Activated CD4-positive, alpha-beta T cell treated with anti-CD3 and anti-CD28 coated beads, Interleukin-2, Interleukin-6, amounts not matched to agents 100 ng/mL and 50 ng/mL, durations not matched to agents 16 hours and 8 hours (primary cell): Measurements from ENCODE around the gene SLC15A1.
A peak's percentile ranks its signal among the peaks of the same experiment; 100 is the strongest.

ENCODE experiments used
- DNase-seq: peaks from one replicate; pipeline ENCODE4 v3.0.0-alpha.2; 2020

SLC15A1 gene

GRCh38 chr13:98746968-98747367, 5.5 kb downstream of the SLC15A1 start:
- no peak for DNase-seq

DNA sequence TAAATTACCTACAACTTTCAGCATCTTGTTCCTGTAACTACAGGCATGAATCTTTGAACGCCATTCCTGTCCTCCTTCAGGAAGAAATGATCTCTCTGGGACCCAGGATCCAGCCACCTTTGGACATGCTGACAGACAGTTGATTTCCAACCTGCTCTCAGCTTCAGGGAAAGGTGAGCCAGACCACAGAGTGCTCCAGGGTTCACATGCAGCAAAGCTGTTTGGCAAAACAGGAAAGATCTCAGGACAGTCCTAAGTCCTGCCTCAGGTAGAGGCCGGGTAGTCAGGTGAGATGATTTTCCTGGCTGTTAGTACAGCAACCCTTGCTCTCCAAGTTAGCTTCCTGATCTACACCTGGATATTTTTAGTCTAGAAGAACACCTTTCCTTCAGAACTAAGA, 9.1 kb downstream of the SLC15A1 start:
- DNase-seq = no peak

GRCh38 chr13:98742961-98743360, 9.5 kb downstream of the SLC15A1 start:
- DNase-seq = no peak

DNA sequence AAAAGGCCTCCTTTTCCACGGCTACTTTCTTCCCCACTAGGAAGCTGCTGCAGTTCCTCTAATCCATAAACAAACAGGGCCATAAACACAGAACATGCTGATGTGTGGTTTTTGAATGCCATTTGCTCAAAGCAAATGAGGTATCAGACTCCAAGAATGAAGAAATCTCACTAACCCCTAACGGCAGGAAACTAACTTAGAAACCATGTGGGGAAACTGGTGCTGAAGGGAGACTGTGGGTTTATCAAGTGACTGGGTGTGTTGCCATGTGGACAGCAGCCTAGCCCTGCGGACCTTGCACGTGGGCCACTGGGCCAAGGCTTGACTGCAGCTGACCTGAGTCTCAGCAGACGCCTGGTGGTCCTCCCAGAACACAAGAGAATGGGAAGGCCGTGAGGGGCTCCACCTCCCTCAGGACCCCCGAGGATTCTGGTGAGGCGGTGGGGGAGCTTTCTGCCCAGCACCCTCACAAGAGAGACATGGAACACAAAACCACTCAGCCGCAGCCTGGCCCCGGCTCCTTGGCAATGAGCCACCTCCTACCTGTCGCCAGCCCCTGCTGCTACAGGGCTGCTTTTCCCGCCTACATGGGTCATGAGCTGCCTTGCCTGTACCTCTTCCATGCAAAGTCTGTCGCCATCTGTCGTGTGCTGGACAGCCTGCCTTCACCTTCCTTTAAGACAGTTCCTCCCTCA, 10.6 kb downstream of the SLC15A1 start:
- DNase-seq = no peak

DNA sequence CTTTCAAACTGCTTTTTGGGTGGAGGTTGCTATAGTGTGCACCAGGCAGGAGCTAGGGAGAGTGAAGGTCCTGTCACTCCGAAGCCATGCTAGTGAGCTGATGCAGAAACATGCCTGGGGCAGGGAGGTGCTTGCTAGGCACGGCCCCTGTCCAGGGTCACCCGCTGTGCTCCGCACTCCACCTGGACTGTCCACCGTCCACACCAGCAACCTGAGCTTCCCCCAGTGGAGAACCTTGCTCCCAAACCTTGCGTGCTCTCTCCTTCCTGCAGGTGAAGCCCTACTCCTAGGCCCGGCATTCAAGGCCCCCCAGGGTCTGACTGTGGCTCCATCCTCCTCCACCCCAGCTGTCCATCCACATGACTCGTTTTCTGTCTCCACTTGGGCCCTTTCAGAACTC, 12.3 kb downstream of the SLC15A1 start:
- DNase-seq = no peak

DNA sequence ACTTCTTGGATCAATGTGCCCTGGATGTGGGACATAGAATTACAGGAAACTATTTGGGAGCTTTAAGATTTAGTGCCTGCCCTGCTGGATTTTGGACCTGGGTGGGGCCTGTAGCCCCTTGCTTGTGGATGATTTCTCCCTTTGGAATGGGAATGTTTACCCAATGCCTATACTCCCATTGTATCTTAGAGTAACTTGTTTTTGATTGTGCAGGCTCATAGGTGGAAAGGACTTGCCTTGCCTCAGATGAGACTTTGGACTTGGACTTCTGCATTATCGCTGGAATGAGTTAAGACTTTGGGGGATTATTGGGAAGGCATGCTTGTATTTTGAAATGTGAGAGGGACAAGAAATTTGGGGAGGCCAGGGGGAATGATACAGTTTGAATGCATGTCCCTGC, 13.5 kb downstream of the SLC15A1 start:
- no peak for DNase-seq

- no peak for DNase-seq
Observed at GRCh38 chr13:98738213-98738612, 14.3 kb downstream of the SLC15A1 start.

DNA sequence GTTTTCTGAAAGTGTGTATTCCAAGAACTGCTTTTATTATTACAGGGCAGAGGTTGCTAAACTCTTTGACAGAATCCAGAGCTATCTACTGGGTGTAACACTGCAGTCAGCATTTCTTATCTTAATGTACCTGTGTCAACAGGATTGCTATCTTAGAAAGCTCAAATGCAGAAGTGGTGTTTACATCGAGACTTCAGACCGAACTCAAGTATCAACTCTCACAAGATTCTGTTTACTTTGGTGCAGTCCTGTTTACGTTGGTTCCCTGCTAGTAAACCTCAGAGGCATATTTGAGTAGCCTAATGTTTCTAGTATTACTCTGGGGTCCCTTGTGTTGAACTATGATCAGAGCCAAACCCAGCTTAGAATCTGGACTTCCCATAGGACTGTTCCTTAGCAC, 20.5 kb downstream of the SLC15A1 start:
- DNase-seq = peak; percentile 4

GRCh38 chr13:98731038-98731437, 21.4 kb downstream of the SLC15A1 start:
- DNase-seq = no peak

DNA sequence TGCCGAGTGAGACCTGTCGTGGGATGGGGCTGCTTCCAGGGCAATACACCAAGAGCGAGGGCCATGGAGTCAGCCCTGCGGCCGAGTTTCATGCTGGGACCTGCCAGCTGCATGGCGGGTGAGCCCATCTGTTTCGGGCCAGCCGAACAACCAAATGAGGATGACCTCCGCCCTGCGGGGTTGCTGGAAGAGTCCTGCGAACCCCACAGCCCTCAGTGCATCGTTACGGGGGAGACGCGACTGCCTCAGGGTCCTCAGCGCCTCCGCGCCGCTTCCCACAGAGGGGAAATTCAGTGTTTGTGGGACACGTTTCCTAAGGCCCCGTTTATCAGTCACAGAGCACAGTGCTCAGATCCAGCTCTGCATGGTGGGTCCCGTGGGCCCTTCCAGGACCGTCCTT, 22.0 kb downstream of the SLC15A1 start:
- DNase-seq = no peak

GRCh38 chr13:98729658-98730057, 22.8 kb downstream of the SLC15A1 start:
- DNase-seq = no peak

- no peak for DNase-seq
Observed at GRCh38 chr13:98722958-98723357, 29.5 kb downstream of the SLC15A1 start.

GRCh38 chr13:98721825-98722510, 30.5 kb downstream of the SLC15A1 start:
- no peak for DNase-seq

GRCh38 chr13:98719527-98720250, 32.8 kb downstream of the SLC15A1 start:
- no peak for DNase-seq

GRCh38 chr13:98717891-98718290, 34.6 kb downstream of the SLC15A1 start:
- DNase-seq = no peak

GRCh38 chr13:98717256-98717655, 35.2 kb downstream of the SLC15A1 start:
- DNase-seq = no peak

GRCh38 chr13:98710521-98710920, 42.0 kb downstream of the SLC15A1 start:
- DNase-seq = no peak

- DNase-seq = no peak
Observed at GRCh38 chr13:98707281-98707999, 45.0 kb downstream of the SLC15A1 start.

- no peak for DNase-seq
Observed at GRCh38 chr13:98706446-98707110, 45.9 kb downstream of the SLC15A1 start.

DNA sequence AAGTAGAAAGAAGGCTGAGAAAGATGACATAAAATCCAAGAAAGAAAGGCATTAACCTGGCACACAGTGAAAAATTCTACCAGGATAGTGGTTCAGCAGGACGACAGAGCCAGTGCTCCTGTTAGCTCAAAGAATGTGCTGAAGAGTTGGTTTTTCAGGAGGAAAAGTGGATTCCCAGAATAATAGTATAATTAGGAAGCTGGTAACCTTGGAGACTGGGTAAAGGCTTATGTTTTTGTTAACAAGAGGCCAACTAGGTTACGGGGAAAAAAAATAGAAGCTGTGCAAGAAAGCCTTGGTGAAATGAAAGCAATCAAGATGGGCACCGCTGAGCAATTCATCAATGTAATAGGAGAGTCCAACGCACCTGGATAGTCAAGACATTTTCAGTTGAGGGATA, 54.7 kb downstream of the SLC15A1 start:
- no peak for DNase-seq

DNA sequence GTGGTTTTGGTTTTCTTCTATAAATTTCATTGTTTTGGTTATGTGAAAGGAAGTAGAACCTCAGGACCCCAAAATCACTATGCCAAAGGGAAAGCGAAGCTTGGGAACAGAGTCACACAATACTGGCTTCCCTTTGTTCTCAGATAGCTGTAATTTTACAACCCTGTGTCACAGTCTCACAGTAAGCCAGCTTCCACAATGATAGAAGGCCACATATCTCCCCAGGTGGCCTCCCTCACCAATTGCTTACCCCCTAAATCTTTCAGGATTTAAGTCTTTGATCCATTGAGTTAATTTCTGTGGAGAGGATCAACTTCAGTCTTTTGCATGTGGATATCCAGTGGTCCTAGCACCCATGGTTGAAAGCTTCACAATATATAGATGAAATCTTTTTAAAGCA, 58.7 kb downstream of the SLC15A1 start:
- no peak for DNase-seq

DNA sequence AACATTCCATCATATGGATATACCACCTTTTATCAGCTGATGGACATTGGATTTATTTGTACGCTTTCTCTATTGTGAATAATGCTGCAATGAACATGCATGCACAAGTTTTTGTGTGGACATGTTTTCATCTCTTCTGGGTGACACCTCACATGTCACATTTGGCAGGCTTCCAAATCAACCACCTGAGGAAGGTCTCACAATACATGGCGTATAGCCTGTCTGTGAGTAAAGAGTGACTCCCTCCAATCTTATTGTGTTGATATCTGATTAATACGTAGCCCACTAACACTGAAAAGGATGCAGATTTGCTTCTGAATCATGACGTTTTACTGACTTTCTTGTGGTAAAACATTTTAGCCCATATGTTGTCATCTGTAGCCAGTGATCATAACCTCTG, 61.1 kb downstream of the SLC15A1 start:
- DNase-seq = no peak
